Kidney (tissue), 14 donors: ENCODE results near the gene WDR38. TPM values are rescaled to one million over a fixed set of nuclear protein-coding genes. Genes with fewer than 3 reads are reported as not detected.

Source experiments
- DNase-seq, 5 donors: peaks; one replicate each; pipeline ENCODE4 v3.0.0-alpha.2; 2013 to 2020
- FAIRE-seq: peaks from 2 replicates; lab custom pipeline; 2012; peaks lifted over from hg19 to GRCh38; lab: Jason Lieb, UNC
- H3K27ac ChIP-seq, 2 donors: one replicate each; pipeline ENCODE4 v1.7.0; 2013; ENCODE audit warnings: low read depth in 2 of 2, low read length in 2 of 2, inconsistent platforms in 1 of 2
- H3K27me3 ChIP-seq: one replicate; pipeline ENCODE4 v1.7.1; 2013; ENCODE audit warnings: low read length, inconsistent platforms; ENCODE audit not compliant: control insufficient read depth, insufficient read depth
- H3K36me3 ChIP-seq, 3 donors: one replicate each; pipeline versions ENCODE4 v1.7.0 to v1.7.1; 2013; ENCODE audit warnings: low read length in 3 of 3, control low read depth in 1 of 3, inconsistent platforms in 1 of 3; ENCODE audit not compliant: insufficient read depth in 3 of 3, control insufficient read depth in 2 of 3
- H3K4me1 ChIP-seq, 3 donors: one replicate each; pipeline versions ENCODE4 v1.7.0 to v1.7.1; 2013; ENCODE audit warnings: low read length in 3 of 3, inconsistent platforms in 1 of 3, low read depth in 1 of 3; ENCODE audit not compliant: control insufficient read depth in 2 of 3, insufficient read depth in 2 of 3
- H3K4me3 ChIP-seq, 3 donors: one replicate each; pipeline versions ENCODE4 v1.7.0 to v1.8.1; 2013; ENCODE audit warnings: low read length in 3 of 3, control low read depth in 1 of 3, inconsistent platforms in 1 of 3
- H3K9ac ChIP-seq, 3 donors: one replicate each; pipeline versions ENCODE4 v1.7.0 to v1.7.1; 2013; ENCODE audit warnings: low read length in 3 of 3, control low read depth in 1 of 3, inconsistent platforms in 1 of 3
- H3K9me3 ChIP-seq, 3 donors: one replicate each; pipeline versions ENCODE4 v1.7.0 to v1.7.1; 2013; ENCODE audit warnings: low read length in 3 of 3, control low read depth in 1 of 3, inconsistent platforms in 1 of 3; ENCODE audit not compliant: control insufficient read depth in 2 of 3, insufficient read depth in 1 of 3
- CTCF ChIP-seq: IDR thresholded peaks from 3 replicates; pipeline ENCODE4 v1.5.1; 2012; ENCODE audit warnings: mild to moderate bottlenecking, moderate library complexity, borderline replicate concordance; ENCODE audit not compliant: insufficient read depth; ENCODE audit errors: extremely low read depth
- intact Hi-C: fragments of 100-400 bp; cut with DNase I; formaldehyde crosslinking; loops from one replicate; pipeline ENCODE4 v1.11.1; 2022
- polyA plus RNA-seq: library from polyadenylated mRNA; stranded (reverse); fragments of 350-450 nt; fragmentation: Illumina TruSeq; extraction: RNeasy Lipid Tissue Mini Kit (QIAGEN cat#74804); gene quantifications from one replicate; pipeline ENCODE4 v1.2.3, GENCODE V29; 2014; ENCODE audit warnings: low read depth, low replicate concordance; ENCODE audit not compliant: insufficient read depth
- total RNA-seq: library from RNA; stranded (reverse); fragmentation: NEBNext Ultra II Directional; extraction: Animal tissue kit (Norgen Biotek cat#: 25700); gene quantifications from one replicate; pipeline ENCODE4 v1.2.1, GENCODE V29; 2021
- donor health status: control.
- donor health status: control.
- donor health status: control.
- donor health status: control.
- donor health status: control.
- donor health status: DM: yes; HTN: yes; CAD: no.
- donor health status: Normal renal cell carcinoma (clear cell type).

WDR38 gene
- total and polyA plus RNA-seq, 2 donors from 2014 or later, result 0.31 TPM; not detected in 1

GRCh38 chr9:124886866-124887492, 33.7 kb downstream of the WDR38 start:
- no peak overlapping the region for H3K27ac ChIP-seq
- intact Hi-C loops, result no loop called here
- H3K9me3 ChIP-seq, result no peaks in the 10 kb centered on the region
- no peak overlapping the region for H3K4me3 ChIP-seq
- peaks cover 3 to 62% (median 39%) of the 10 kb centered on the region in 3 donors for H3K36me3 ChIP-seq
- no peaks in the 10 kb centered on the region for H3K27me3 ChIP-seq
- no peak for FAIRE-seq
- no peak for DNase-seq
- H3K4me1 ChIP-seq, result no peaks in the 10 kb centered on the region
- H3K9ac ChIP-seq, result no peak overlapping the region
- TF ChIP-seq CTCF, result no peak

GRCh38 chr9:124887832-124888231, 34.6 kb downstream of the WDR38 start:
- Histone ChIP-seq H3K4me1 (no peaks in the 10 kb centered on the region), H3K36me3 (peaks cover 3 to 62% (median 37%) of the 10 kb centered on the region in 3 donors), H3K27me3 (no peaks in the 10 kb centered on the region), H3K27ac (no peak overlapping the region), H3K9ac (no peak overlapping the region), H3K9me3 (no peaks in the 10 kb centered on the region), H3K4me3 (no peak overlapping the region)
- DNase-seq (no peak), FAIRE-seq (no peak)
- no peak for TF ChIP-seq CTCF
- intact Hi-C loops, result no loop called here

GRCh38 chr9:124889006-124889405, 35.7 kb downstream of the WDR38 start:
- intact Hi-C loops, result no loop called here
- no peaks in the 10 kb centered on the region for H3K4me1 ChIP-seq
- no peaks in the 10 kb centered on the region for H3K9me3 ChIP-seq
- no peak overlapping the region for H3K4me3 ChIP-seq
- FAIRE-seq (no peak), DNase-seq (no peak)
- no peak overlapping the region for H3K9ac ChIP-seq
- no peaks in the 10 kb centered on the region for H3K27me3 ChIP-seq
- H3K27ac ChIP-seq, result no peak overlapping the region
- no peak for TF ChIP-seq CTCF
- H3K36me3 ChIP-seq, result peaks cover 5 to 66% (median 37%) of the 10 kb centered on the region in 3 donors
